HPDE6-E6E7 (cell line): ENCODE results near the gene CDH13.

Source experiments
- DNase-seq: peaks from one replicate; pipeline ENCODE4 v3.0.0; 2011; ENCODE audit warnings: missing footprints; ENCODE audit errors: extremely low spot score

Gene CDH13

GRCh38 chr16:82651921-82652601, 25.3 kb downstream of the CDH13 start:
- no peak for DNase-seq

DNA sequence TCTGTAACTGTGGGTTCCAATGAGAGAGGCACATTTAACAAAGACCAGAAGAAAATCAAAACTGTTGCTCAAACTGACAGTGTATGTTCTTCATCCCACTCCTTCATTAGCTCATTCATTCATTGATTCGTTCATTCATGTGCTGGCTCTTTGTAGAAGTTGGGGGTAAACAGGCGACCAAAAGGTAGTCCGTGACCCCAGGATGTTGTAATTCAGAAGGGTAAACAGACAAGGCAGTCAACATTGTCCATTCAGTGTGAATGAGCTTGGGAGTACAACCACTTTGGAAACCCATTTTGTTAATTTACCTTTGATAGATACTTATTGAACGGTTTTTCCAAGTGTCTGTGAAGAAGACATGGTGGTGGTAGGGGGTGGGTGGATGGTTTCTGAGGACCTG, 26.1 kb downstream of the CDH13 start:
- DNase-seq = no peak

DNA sequence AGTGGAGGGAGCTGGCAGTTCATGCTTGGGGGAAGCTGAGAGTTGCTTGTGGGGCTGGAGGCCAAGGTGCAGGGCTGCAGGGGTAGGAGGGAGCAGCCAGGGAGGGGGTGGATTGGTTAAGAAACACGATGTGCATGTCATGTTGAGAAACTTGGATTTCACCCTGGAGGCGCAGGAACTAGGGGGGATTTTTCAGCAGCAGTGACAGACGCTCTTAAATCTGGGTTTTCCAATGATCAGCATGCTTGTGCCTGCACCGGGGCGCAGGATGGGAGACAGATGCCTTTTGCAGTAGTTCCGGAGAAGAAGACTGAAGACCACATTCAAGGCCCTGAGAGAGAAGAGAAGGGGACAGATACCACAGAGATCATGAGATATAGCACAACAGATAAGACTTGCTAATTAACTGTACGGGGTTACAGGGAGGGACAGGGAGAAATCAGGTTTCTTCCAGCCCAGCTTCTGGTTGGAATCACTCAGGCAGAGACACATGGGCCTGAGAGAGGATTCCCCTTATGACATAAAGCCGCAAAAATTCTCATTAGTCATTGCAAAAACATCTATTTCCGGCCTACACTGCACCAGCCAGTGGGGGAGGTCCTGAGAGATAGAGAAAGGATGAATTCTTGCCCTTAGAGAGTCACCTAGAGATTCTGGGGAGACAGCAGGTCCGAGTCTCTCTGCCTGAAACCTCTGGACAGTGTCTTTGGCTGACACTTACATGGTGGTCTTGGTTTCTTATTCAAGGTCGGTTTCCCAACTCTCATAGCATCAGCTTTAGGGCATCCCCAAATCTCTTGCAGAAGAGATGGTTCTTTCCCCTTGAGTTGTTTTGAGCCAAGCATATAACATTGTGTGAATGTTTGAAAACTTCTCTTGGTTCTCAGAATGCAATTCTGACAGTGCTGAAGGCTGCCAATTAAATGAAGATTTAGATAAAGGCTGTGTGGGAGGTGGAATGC, 27.1 kb downstream of the CDH13 start:
- peak; percentile 84 for DNase-seq

- no peak for DNase-seq
Observed at GRCh38 chr16:82655072-82655714, 28.4 kb downstream of the CDH13 start.

DNA sequence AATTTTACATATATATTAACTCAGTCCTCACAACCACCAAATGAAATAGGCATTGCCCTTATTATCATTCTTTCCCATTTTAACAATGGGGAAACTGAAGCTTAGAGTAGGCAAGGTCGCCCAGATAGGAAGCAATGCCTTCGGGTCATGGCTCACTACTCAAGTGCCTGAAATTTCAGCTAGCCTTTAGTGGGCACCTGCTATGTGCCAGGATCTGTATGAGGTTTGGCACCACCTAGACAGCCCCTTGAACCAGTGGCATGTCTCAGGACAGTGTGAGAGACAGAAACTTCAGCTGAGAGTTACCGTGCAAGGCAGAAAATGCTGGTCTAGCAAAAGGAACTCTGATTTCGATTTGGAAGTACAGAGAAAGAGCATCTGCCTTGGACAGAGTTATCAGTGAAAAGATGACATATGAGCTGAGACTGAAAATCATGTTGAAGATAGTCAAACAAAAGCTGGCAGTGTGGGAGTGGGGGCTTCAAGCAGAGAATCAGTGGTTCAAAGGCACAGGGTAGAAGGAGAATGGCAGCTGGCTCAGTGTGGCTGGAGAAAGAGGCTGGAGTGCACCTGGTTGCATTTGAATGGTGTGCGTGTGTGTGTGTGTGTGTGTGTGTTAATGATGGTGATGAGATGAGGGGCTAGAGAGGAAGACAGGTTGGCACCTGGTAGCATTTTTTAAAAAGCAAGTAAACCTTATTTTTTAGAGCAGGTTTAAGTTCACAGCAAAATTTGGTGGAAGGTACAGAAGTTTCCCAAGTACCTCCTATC, 29.1 kb downstream of the CDH13 start:
- DNase-seq = no peak

- no peak for DNase-seq
Observed at GRCh38 chr16:82657239-82657638, 30.5 kb downstream of the CDH13 start.

DNA sequence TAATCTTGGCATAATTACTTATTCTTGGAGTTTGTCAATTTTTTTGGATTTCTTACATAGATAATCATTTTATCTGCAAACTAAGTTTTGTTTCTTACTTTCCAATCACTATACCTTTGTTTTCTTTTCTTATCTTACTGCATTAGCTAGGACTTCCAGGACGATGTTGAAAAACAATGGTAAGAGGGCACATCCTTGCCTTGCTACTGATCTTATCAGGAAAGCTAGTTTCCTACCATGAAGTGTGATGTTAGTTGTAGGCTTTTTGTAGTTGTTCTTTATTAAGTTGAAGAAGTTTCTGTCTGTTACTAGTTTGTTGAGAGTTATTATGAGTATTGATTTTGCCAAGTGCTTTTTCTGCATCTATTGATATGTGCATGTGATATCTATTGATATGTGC, 31.0 kb downstream of the CDH13 start:
- DNase-seq = no peak

DNA sequence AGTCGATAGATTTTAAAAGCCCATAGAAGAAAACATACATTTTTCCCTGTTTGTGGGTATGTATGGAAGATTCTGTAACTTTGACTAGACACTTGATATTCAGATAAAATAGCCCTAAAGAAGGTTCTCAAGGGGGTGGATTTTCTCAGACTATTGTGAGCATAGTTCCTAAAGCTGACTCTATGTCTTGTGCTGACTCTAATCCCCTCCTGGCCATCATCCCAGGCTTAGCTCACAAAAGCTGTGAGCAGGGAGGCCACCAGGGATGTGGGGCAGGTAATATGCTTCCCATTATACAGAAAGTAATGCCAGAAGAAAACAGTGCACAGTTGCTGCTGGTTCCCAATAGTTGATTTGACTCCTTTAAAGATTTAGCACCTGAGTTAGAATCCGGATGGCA, 32.0 kb downstream of the CDH13 start:
- no peak for DNase-seq

DNA sequence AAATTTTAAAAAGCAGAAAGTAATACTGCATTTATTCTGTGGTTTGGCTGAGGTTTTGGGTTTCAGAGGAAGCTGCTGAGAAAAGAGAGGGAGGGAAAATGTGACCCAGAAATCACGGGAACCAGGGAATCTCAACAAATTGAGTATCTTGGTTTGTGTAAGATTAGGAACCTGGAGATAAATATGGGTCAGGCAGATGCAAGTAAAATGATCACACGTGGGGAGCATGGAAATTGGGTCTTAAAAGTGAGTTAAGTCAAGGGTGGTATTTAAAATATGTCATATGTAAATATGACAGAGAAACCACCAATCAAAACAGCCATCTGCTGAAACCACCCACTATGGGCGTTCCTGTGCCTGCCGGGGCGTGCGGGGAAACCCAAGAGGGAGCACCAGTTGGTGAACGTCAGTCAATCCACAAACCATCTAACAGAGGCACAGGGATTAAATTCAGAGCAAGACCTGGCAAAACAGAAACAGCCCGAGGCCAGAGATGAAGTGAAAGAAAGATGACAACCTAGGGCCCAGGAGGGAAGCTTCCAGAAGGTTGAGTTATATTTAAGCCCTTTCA, 33.4 kb downstream of the CDH13 start:
- DNase-seq = peak; percentile 41

DNA sequence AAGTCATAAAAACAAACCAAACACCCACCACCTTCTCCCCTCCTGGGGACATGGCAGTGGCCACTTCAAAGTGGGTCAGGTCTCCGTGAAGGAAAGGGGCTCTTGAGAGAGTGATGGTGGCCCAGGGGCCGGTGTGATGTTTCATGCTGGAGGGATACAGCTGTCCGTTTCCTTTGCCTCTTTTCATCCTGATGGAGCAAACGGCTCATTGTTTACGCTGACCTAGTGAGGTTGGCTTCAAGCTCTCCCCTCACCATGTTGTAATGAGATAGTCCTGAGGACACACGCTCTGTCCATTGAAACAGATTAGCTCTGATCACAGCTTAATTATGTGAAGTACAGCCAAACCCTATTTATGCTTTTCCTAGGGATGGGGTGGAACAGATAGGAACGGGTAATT, 34.2 kb downstream of the CDH13 start:
- DNase-seq = no peak

DNA sequence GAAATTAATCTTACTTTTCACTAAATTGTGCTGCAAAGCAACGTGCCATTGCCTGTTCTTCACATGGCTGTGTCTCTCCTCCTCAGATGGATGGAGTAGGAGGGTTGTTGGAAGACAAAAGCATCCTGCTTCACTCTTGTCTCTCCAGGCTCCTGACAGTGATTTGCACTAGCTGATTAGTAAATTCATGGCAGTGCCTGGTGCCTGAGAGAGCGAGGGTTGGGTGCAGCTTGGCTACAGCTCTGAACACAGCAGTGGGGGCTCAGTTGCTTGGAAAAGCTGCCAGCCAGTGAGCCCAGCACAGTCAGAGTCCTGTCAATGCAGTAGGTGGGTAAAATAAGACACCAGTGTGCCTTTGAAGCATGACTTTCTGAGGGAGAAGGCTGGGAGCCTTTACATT, 37.4 kb downstream of the CDH13 start:
- no peak for DNase-seq

- DNase-seq = no peak
Observed at GRCh38 chr16:82665025-82665424, 38.3 kb downstream of the CDH13 start.

DNA sequence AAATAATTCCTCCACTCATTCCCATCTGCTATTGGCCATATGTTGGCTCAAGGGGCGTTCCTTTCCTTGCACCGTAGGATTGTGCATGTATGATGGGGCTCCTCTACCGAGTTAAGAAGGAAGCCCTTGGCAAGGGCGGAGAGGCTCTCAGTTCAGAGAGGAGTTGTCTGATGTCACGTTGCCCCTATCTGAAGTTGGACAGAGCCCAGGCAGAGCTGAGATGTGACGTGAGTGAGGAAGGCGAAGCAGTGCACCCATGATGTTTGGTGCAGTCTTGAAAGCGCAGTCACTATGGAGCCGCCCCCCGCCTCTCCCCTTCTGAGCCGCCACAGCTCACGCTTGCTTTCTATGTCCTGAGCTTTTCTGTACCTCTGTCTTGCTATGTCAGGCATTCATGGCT, 40.7 kb downstream of the CDH13 start:
- no peak for DNase-seq

DNA sequence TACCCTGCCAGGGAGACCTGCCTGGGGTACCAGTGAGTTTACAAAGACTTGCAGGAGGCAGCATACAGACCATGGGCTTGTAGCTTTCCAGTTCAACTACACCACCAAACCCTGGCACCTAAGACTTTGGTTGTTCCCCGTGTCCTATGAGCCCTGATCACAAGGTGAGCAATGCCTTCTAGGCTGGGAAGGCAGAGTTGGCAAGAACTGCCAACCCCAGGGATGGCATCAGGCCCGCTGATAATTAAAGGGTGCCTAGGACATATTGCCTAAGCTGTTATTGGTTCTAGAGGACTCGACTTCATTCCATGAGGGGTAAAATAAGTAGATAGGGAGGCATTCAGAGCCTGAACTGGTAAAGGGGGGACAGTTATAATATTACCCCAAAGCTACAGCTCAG, 41.3 kb downstream of the CDH13 start:
- no peak for DNase-seq

GRCh38 chr16:82671741-82672140, 45.0 kb downstream of the CDH13 start:
- no peak for DNase-seq

DNA sequence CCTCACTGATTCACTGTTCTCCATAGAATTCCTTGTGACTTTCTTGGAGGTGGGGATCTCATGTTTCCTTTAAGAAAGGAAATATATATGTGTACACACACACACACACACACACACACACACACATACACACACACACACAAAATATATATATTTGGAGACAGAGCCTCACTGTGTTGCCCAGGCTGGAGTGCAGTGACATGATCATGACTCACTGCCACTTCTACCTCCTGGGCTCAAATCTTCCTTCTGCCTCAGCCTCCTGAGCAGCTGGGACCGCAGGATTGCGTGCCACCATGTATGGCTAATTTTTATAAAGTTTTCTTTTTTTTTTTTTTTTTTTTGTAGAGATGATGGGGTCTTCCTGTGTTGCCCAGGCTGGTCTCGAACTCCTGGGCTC, 45.9 kb downstream of the CDH13 start:
- DNase-seq = no peak

GRCh38 chr16:82675300-82675699, 48.5 kb downstream of the CDH13 start:
- no peak for DNase-seq

GRCh38 chr16:82681592-82681991, 54.8 kb downstream of the CDH13 start:
- DNase-seq = no peak

- no peak for DNase-seq
Observed at GRCh38 chr16:82682767-82683166, 56.0 kb downstream of the CDH13 start.

DNA sequence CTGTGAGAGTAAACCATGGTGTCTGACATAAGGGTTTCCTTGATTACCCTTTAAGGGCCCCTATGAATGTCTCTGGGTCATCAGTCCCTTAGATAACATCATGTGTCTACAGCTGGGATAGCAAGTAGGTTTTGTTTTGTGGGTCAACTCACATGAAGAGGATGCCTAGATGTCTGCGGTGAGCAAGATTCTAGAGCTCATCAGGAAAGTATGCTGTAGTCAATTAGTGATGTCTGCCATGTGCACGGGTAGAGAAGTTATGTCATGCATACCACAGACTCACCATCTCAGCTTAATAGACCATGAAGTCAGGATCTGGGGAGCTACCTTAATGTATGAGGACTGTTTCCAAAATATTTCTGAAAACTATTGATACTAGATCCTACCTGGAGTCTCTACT, 57.5 kb downstream of the CDH13 start:
- DNase-seq = no peak

GRCh38 chr16:82685526-82685925, 58.8 kb downstream of the CDH13 start:
- DNase-seq = no peak
